IPS-NIHi7 (cell line): ENCODE measurements around the gene PHKB.
"Not testable (repeated sequence)": the region's sequence is repeated elsewhere in the genome, so short reads cannot be mapped to it uniquely, and the experiment has no call there.

Source experiments
- DNase-seq: peaks from one replicate; pipeline ENCODE4 v3.0.0; 2012; ENCODE audit warnings: mixed read lengths; ENCODE audit errors: extremely low spot score

PHKB gene

GRCh38 chr16:47681571-47681970 is 220.4 kb downstream of the PHKB start:
- DNase-seq, result not testable (repeated sequence)

- DNase-seq, result no peak
Measured at GRCh38 chr16:47687694-47688093, 226.6 kb downstream of the PHKB start.

- DNase-seq, result no peak
Measured at GRCh38 chr16:47693226-47693625, 232.1 kb downstream of the PHKB start.

DNA sequence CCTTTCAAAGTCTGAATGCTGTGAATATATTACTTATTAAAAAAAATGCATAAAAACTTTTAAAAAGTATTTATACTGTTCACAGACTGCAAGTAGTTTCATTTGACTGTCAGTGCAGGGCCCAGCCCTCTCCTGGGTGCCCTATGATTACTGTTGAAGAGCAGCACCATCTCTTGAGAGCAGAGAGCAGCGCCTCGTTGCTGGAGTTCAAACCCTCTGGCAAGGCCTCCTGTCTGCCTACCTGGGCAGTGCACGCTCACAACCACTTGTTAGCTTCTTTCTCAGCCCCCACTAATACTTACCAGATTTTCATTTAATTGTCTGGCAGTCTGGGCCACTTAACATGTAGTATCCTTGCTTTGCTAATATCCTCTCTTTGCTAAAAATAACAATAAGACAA is 233.4 kb downstream of the PHKB start:
- DNase-seq, result no peak

DNA sequence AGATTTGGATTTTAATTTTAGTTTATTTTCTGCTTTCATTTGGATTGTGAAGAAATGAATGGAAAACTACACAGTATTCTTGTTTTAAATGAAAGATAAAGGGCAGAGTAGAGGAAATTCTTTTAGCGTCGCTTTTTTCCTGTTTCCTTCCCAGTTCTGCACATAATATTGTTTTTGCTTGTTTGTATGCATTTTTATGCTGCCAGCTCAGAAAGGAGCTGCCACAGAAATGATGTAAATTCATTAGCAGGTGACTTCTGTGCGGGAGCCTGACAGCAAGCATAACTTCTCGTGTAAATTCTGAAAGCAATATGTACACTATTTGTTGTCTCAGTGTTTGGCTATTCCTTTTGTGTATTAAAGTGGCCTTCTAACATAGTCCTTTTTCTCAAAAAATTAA is 234.6 kb downstream of the PHKB start:
- DNase-seq, result no peak

GRCh38 chr16:47697826-47698225 is 236.7 kb downstream of the PHKB start:
- DNase-seq, result no peak

- DNase-seq, result no peak
Measured at GRCh38 chr16:47699106-47699505, 238.0 kb downstream of the PHKB start.

- no peak for DNase-seq
Measured at GRCh38 chr16:47700857-47701587, 239.9 kb downstream of the PHKB start.

- no peak for DNase-seq
Measured at GRCh38 chr16:47705266-47705665, 244.1 kb downstream of the PHKB start.

GRCh38 chr16:47711809-47712208 is 250.7 kb downstream of the PHKB start:
- DNase-seq, result no peak

- no peak for DNase-seq
Measured at GRCh38 chr16:47712276-47713224, 251.4 kb downstream of the PHKB start.

DNA sequence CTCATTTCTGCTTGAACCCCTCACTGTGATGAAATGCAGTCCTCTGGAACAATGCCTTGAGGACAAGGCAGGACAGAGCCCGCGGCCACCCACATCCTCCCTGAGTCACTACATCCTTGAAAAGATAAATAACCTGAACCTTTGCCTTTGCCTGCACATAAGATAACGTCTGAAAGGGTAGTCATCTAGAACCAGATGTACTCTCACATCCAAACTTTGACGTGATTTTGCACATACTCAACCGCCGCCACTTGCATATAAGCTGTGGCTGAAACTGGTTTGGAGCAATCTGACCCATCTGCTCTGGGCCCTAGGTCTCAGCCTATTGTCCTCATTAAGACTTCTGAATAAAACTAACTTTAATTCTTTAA is 252.1 kb downstream of the PHKB start:
- no peak for DNase-seq

DNA sequence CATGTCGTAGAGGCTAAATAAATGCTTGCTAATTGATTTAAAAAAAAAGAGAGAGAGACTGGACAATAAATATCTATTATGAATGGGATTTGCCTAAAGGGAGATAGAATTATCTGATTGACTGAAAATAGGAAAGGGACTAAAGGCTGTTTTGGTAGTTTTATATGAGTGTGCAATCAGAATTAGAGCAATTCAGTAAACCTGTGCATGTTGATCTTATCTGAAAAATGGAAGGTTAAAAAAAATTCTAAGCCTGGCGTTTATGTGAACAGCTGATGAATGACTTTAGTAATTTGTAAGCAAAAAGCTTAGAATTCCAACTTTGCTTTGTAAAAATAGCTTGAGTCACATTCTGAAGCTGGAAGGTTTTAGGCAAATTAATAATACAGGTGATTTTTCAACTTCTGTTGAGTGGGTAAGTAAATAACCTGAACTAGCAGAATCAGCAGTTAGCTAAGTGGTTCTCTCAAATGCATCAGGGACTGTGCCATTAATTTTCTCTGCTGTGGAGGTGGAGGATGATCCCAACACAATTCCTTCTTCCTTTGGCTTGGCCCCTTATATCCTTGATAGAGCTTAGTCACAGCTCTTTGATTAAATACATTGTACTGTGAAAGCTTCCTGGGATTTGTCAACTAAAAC is 254.4 kb downstream of the PHKB start:
- no peak for DNase-seq

DNA sequence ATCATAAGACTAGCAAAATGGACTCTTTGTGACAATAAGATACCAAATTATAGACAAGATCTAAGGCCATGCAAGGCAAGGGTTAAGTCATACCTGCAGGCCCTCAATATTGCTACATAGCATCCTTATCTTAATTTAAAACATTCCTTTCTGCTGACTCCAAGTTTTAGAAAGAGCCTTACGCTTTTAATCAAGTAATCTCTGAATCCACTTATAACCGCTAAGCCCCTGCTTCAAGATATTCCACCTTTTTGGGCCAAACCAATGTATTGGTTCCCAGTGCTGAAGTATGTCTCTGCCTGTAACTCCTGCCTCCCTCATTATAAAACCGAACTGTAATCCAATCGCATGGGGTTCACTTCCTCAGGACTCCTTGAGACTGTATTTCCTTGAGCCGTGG is 255.4 kb downstream of the PHKB start:
- DNase-seq, result no peak

DNA sequence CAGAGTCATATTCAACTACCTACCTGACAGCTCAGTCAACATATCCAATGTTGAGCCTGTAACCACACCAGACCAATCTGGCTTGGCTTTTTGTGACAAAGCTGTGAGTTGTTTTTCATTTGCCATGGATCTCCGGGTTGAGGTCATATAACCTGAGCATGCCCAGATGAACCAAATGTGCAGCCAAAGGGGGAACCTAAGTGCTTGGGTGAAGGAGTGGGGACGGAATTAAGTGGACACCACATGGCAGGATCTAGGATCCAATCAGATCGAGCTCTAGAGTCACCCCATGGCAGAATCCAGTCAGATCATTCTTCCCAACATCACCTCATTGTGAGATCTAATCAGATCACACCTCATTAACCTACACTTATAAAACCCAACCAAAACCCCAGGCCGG is 258.6 kb downstream of the PHKB start:
- no peak for DNase-seq

- DNase-seq, result no peak
Measured at GRCh38 chr16:47721006-47721637, 260.0 kb downstream of the PHKB start.

GRCh38 chr16:47722046-47722445 is 260.9 kb downstream of the PHKB start:
- no peak for DNase-seq

DNA sequence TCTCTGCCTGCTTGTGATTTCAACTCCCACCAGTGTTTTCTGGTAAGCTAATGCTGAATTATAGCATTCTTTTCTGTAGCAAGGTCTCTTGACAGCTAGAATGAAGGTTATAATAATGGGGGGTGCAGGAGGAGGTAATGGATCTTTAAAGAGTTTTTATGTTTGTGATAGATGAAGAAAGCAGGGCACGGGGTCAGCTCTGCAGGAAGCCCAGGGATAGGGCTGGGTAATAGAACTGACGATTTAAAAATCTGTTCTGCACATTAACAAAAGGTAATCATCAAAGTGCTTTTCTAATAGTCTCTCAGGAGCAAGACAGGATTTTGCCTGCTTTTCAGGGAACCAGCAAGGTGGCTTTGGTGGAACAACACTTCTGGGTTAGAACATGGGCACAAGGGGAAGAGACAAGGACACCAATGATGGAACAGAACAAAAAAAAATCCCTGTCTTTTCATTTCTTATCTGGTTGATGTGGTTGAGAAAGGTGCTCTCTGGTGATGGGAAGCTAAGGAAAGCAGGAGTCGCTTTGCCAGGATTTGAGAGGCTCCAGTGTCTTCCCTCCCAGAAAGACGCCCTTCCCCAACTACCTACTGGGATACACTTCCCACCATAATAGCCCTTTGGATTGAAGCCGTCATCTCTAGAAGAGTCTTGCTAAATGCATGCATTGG is 263.1 kb downstream of the PHKB start:
- DNase-seq, result no peak

DNA sequence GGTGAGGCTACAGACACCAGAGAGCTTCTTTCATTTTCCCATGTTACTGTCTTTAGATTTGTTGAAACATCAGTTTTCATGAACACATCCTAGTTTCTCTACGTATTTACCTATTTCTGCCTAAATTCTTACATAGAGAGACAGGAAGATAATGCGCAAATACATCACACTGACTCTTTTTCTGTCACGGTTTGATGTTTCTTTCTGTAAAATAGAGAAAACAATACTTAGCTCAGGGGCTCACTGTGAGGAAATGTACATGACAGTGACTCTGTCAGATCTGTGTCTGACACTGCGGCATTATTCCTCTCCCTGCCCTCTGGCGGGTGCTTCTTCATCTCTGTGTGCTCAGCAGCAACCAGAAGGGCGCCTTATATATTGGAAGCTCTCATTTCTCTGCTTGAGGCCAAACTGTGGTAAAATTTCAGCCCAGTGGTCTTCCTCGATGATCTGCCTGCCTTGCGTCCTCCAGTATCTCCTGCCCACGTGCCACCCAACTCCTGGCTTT is 264.1 kb downstream of the PHKB start:
- no peak for DNase-seq

DNA sequence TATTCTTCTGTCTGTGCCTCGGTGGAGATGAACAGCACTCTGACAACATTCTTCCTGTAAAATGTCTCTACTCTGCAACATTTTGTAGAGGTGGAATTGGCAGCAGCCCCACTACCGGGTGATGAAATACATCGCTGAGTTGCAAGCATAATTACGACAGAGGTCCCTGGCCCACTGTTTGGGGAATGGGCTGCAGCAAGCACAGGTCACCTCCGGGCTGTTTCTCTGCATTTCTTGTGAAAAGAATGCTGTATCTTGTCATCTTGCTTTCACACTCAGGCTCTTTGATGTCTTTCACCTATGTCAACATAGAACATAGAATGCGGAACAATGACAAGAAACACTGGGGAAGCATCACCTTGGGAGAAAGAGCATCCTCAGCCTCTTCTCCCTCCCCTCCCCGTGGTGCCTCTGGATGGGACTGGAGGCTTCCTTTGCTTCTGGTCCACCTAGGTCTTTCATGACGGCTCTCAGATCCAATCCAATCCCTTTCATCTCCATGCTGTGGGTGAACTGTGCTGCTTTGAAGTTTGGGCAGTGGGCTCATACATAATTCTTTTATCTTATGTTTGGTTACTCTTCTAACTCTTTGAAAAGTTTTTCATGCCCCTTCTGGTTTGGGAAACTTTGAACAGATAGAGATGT is 265.0 kb downstream of the PHKB start:
- DNase-seq, result no peak

GRCh38 chr16:47727131-47727530 is 266.0 kb downstream of the PHKB start:
- no peak for DNase-seq
